Endodermal cell (in vitro differentiated cells): Measurements from ENCODE around the gene CCDC73. TPM values are rescaled to one million over a fixed set of nuclear protein-coding genes. Genes with fewer than 3 reads are reported as not detected.

ENCODE experiments used
- DNase-seq: peaks from one replicate; pipeline ENCODE4 v3.0.0-alpha.2; 2017
- H3K27ac ChIP-seq: 2 replicates; pipeline ENCODE4 v1.5.1; 2013; ENCODE audit warnings: mild to moderate bottlenecking, low read depth, low read length, moderate library complexity
- H3K27me3 ChIP-seq: 2 replicates; pipeline ENCODE4 v1.6.1; 2013; ENCODE audit warnings: mild to moderate bottlenecking, low read length, moderate library complexity; ENCODE audit not compliant: insufficient read depth, control insufficient read depth, poor library complexity, severe bottlenecking
- H3K36me3 ChIP-seq: 2 replicates; pipeline ENCODE4 v1.7.0; 2013; ENCODE audit warnings: mild to moderate bottlenecking, low read length, moderate library complexity; ENCODE audit not compliant: control insufficient read depth, insufficient read depth
- H3K4me1 ChIP-seq: one replicate; pipeline ENCODE4 v1.7.0; 2013; ENCODE audit warnings: low read length; ENCODE audit not compliant: control insufficient read depth, insufficient read depth
- H3K4me3 ChIP-seq: 2 replicates; pipeline ENCODE4 v1.5.1; 2013; ENCODE audit warnings: mild to moderate bottlenecking, low read length, moderate library complexity
- H3K9ac ChIP-seq: 2 replicates; pipeline ENCODE4 v1.6.1; 2013; ENCODE audit warnings: mild to moderate bottlenecking, low read length, moderate library complexity; ENCODE audit not compliant: poor library complexity, severe bottlenecking; ENCODE audit errors: extremely low read depth
- H3K9me3 ChIP-seq: 2 replicates; pipeline ENCODE4 v1.6.1; 2013; ENCODE audit warnings: mild to moderate bottlenecking, low read length, moderate library complexity; ENCODE audit not compliant: control insufficient read depth
- H3K27ac Mint-ChIP-seq: 2 replicates; pipeline ENCODE4 v1.8.0; 2020; ENCODE audit warnings: mixed read lengths
- H3K27me3 Mint-ChIP-seq: 2 replicates; pipeline ENCODE4 v1.8.0; 2021; ENCODE audit warnings: mild to moderate bottlenecking, mixed read lengths; ENCODE audit not compliant: insufficient read depth
- H3K36me3 Mint-ChIP-seq: 2 replicates; pipeline ENCODE4 v1.8.0; 2020; ENCODE audit warnings: low read depth, mixed read lengths
- H3K4me1 Mint-ChIP-seq: 2 replicates; pipeline ENCODE4 v1.8.0; 2020; ENCODE audit warnings: mixed read lengths
- H3K4me3 Mint-ChIP-seq: 2 replicates; pipeline ENCODE4 v1.8.0; 2020; ENCODE audit warnings: mild to moderate bottlenecking, moderate library complexity, mixed read lengths
- H3K9me3 Mint-ChIP-seq: 2 replicates; pipeline ENCODE4 v1.8.0; 2020; ENCODE audit warnings: mild to moderate bottlenecking, mixed read lengths
- CTCF ChIP-seq: fragments of 200-600 bp; sonication (generic); conservative IDR thresholded peaks from 2 replicates; pipeline ENCODE4 v1.5.0; 2021; ENCODE audit warnings: antibody characterized with exemption, mild to moderate bottlenecking
- WGBS, 2 experiments: methylation state at CpG; one replicate each; pipeline versions ENCODE4 v1.1.5 to v1.1.7; 2013; ENCODE audit warnings: missing lambda C conversion rate in 2 of 2, mixed read lengths in 1 of 2; ENCODE audit not compliant: insufficient coverage in 1 of 2, insufficient read length in 1 of 2; 5-methylcytosine and 5-hydroxymethylcytosine counted together
- total RNA-seq, 2 donors: library from RNA; stranded (reverse); fragmentation: NEBNext Ultra II Directional in 1 of 2; extraction: Animal tissue kit (Norgen Biotek cat#: 25700) in 1 of 2; gene quantifications; 2 replicates in 1 of 2; 3 replicates in 1 of 2; pipeline ENCODE4 v1.2.1, GENCODE V29; 2021

CCDC73 gene
- total RNA-seq, 2 donors from 2014 or later = not detected

- no peaks in the 10 kb centered on the region for H3K4me1 Mint-ChIP-seq
- Histone ChIP-seq H3K9ac (no peak overlapping the region), H3K27me3 (no peaks in the 10 kb centered on the region), H3K4me3 (no peak overlapping the region), H3K27ac (no peak overlapping the region), H3K9me3 (no peaks in the 10 kb centered on the region), H3K36me3 (no peaks in the 10 kb centered on the region), H3K4me1 (no peaks in the 10 kb centered on the region)
- WGBS, 2 experiments = 87 to 89% methylated on average over 2 to 3 of the region's 3 CpGs
- H3K9me3 Mint-ChIP-seq = peaks cover 1% of the 10 kb centered on the region
- no peak for TF ChIP-seq CTCF
- no peak overlapping the region for H3K4me3 Mint-ChIP-seq
- H3K36me3 Mint-ChIP-seq = no peaks in the 10 kb centered on the region
- DNase-seq = no peak
- H3K27me3 Mint-ChIP-seq = no peaks in the 10 kb centered on the region
- H3K27ac Mint-ChIP-seq = no peak overlapping the region
Measured at GRCh38 chr11:32817852-32818183, 23.4 kb upstream of the CCDC73 start.

- no peak overlapping the region for H3K4me3 Mint-ChIP-seq
- WGBS, 2 experiments = 91 to 98% methylated on average over 4 of the region's 4 CpGs
- H3K4me1 ChIP-seq = no peaks in the 10 kb centered on the region
- no peaks in the 10 kb centered on the region for H3K9me3 ChIP-seq
- no peaks in the 10 kb centered on the region for H3K4me1 Mint-ChIP-seq
- DNase-seq = no peak
- TF ChIP-seq CTCF = no peak
- no peaks in the 10 kb centered on the region for H3K36me3 Mint-ChIP-seq
- H3K36me3 ChIP-seq = no peaks in the 10 kb centered on the region
- no peak overlapping the region for H3K27ac ChIP-seq
- H3K27me3 Mint-ChIP-seq = no peaks in the 10 kb centered on the region
- no peaks in the 10 kb centered on the region for H3K27me3 ChIP-seq
- H3K9ac ChIP-seq = no peak overlapping the region
- H3K9me3 Mint-ChIP-seq = no peaks in the 10 kb centered on the region
- H3K4me3 ChIP-seq = no peak overlapping the region
- no peak overlapping the region for H3K27ac Mint-ChIP-seq
Measured at GRCh38 chr11:32817181-32817851, 22.9 kb upstream of the CCDC73 start.

- DNase-seq = peak; percentile 93
- H3K4me1 ChIP-seq = no peaks in the 10 kb centered on the region
- Mint-ChIP-seq H3K4me1 (peaks cover 3% of the 10 kb centered on the region), H3K27me3 (no peaks in the 10 kb centered on the region), H3K4me3 (no peak overlapping the region), H3K36me3 (no peaks in the 10 kb centered on the region), H3K27ac (no peak overlapping the region), H3K9me3 (no peaks in the 10 kb centered on the region)
- TF ChIP-seq CTCF = peak; percentile 94
- WGBS, 2 experiments = 0 to 17% methylated on average over 2 to 3 of the region's 3 CpGs
- H3K27ac ChIP-seq = no peak overlapping the region
- H3K36me3 ChIP-seq = no peaks in the 10 kb centered on the region
- no peak overlapping the region for H3K9ac ChIP-seq
- H3K27me3 ChIP-seq = no peaks in the 10 kb centered on the region
- no peak overlapping the region for H3K4me3 ChIP-seq
- no peaks in the 10 kb centered on the region for H3K9me3 ChIP-seq
Measured at GRCh38 chr11:32809313-32809712, 14.9 kb upstream of the CCDC73 start.
